ENCODE measurements around the gene TBX4. TPM values are rescaled to one million over a fixed set of nuclear protein-coding genes. Genes with fewer than 3 reads are reported as not detected.

Gene TBX4
- polyA plus RNA-seq, 3 donors, result not detected

DNA sequence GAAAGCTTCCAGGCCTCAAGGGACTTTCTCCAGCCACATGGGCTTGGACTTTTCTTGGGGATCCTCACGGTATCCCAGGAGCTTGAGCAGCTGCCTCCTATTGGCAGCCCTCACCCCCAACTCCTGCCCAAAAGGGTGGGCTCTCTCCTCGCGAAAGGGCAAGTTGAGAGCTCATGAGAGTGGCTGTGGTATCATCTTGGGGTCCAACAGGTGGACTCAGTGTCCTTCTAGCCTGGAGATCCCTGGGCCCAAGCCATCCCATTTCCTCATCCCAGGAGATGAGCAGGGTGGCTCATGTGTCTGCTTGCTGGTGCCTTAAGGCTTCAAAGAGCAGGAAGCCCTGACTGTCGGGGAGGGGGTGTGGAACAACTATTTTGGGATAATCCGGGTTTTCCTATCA, 17.7 kb downstream of the TBX4 start:
- no CpG with 5 or more reads among the region's 5 CpGs for WGBS (ENCODE audit: insufficient coverage)
- DNase-seq, result no peak
- peaks cover 7 to 10% of the 10 kb centered on the region in 2 donors for H3K4me1 ChIP-seq (ENCODE audit: control insufficient read depth in 1 of 2, insufficient read depth in 2 of 2, low read length in 2 of 2)
- no peak overlapping the region for H2AFZ ChIP-seq (ENCODE audit: insufficient read depth, low read depth, low read length, poor library complexity, severe bottlenecking)
- H3K79me2 ChIP-seq (ENCODE audit: insufficient read depth, low read length), result no peaks in the 10 kb centered on the region
- H3K9me3 ChIP-seq (replicated peaks in 1 of 2; ENCODE audit: control insufficient read depth in 1 of 2, insufficient read depth in 1 of 2, low read length in 2 of 2), result no peaks in the 10 kb centered on the region
- Mint-ChIP-seq H3K27me3 (ENCODE audit: low read depth in 3 of 3) (peaks cover 11 to 26% (median 11%) of the 10 kb centered on the region in 3 donors), H3K4me3 (no peak overlapping the region), H3K9me3 (no peaks in the 10 kb centered on the region), H3K27ac (no peak overlapping the region), H3K4me1 (peaks cover 8% of the 10 kb centered on the region), H3K36me3 (no peaks in the 10 kb centered on the region)
- no peaks in the 10 kb centered on the region for H4K20me1 ChIP-seq (ENCODE audit: insufficient read depth, low read length)
- TF ChIP-seq, protein P1, sequence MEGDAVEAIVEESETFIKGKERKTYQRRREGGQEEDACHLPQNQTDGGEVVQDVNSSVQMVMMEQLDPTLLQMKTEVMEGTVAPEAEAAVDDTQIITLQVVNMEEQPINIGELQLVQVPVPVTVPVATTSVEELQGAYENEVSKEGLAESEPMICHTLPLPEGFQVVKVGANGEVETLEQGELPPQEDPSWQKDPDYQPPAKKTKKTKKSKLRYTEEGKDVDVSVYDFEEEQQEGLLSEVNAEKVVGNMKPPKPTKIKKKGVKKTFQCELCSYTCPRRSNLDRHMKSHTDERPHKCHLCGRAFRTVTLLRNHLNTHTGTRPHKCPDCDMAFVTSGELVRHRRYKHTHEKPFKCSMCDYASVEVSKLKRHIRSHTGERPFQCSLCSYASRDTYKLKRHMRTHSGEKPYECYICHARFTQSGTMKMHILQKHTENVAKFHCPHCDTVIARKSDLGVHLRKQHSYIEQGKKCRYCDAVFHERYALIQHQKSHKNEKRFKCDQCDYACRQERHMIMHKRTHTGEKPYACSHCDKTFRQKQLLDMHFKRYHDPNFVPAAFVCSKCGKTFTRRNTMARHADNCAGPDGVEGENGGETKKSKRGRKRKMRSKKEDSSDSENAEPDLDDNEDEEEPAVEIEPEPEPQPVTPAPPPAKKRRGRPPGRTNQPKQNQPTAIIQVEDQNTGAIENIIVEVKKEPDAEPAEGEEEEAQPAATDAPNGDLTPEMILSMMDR (IDR thresholded peaks at IDR 0.05), result no peak
- no peaks in the 10 kb centered on the region for H3K36me3 ChIP-seq (replicated peaks in 1 of 2; ENCODE audit: control insufficient read depth in 1 of 2, insufficient read depth in 2 of 2, low read length in 2 of 2)
- intact Hi-C loops (cut with micrococcal nuclease), result no loop called here
- no peak overlapping the region for H3K27ac ChIP-seq (ENCODE audit: low read depth in 1 of 2, low read length in 2 of 2)
- H3K4me2 ChIP-seq (replicated peaks; ENCODE audit: extremely low read depth, low read length, poor library complexity, severe bottlenecking), result no peak overlapping the region
- H3K4me3 ChIP-seq (replicated peaks in 1 of 3; ENCODE audit: low read depth in 2 of 3, low read length in 3 of 3), result no peak overlapping the region
- H3K27me3 ChIP-seq (ENCODE audit: control insufficient read depth in 2 of 2, insufficient read depth in 2 of 2, low read length in 2 of 2), result peaks cover 0 to 16% of the 10 kb centered on the region in 2 donors
- H3K9ac ChIP-seq (ENCODE audit: insufficient read depth, low read length, poor library complexity, severe bottlenecking), result no peak overlapping the region

DNA sequence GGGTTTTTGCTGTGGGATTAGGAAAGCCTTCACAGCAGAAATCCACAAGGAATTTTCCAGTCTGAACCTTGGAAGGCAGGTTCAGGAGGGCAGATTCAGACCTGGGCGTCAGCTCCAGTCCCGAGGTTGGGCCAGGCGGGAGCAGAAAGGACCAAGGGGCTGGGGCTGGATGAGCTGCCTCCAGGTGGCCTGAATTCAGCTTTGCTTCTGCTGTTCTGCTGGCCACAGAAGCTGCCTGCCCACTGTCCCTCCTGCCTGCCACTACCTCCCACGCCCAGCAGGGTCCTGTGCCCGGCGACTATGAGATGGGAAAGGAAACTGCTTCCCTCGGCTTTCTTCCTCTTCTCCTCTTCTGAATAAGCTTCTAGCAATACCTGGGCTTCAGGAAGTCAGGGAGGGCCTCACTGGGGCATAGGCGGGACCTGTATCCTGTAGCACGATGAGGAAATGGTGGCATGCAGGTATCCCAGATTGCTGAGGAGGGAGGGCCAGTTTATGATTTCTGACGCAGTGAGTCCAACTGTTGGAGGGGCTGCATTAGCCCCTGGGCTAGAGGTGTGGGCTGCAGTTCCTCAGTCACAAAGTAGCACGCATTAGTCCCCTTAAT, 18.4 kb downstream of the TBX4 start:
- DNase-seq, result no peak
- no peak overlapping the region for H3K27ac Mint-ChIP-seq

More for the DNA sequence above, 18.4 kb downstream of the TBX4 start:
- H3K9me3 Mint-ChIP-seq, result no peaks in the 10 kb centered on the region
- Histone ChIP-seq H3K4me3 (replicated peaks in 1 of 3; ENCODE audit: low read depth in 2 of 3, low read length in 3 of 3) (no peak overlapping the region), H3K4me2 (replicated peaks; ENCODE audit: extremely low read depth, low read length, poor library complexity, severe bottlenecking) (no peak overlapping the region), H3K79me2 (ENCODE audit: insufficient read depth, low read length) (no peaks in the 10 kb centered on the region), H3K9ac (ENCODE audit: insufficient read depth, low read length, poor library complexity, severe bottlenecking) (no peak overlapping the region), H2AFZ (ENCODE audit: insufficient read depth, low read depth, low read length, poor library complexity, severe bottlenecking) (no peak overlapping the region), H4K20me1 (ENCODE audit: insufficient read depth, low read length) (no peaks in the 10 kb centered on the region), H3K27me3 (ENCODE audit: control insufficient read depth in 2 of 2, insufficient read depth in 2 of 2, low read length in 2 of 2) (peaks cover 0 to 9% of the 10 kb centered on the region in 2 donors), H3K4me1 (ENCODE audit: control insufficient read depth in 1 of 2, insufficient read depth in 2 of 2, low read length in 2 of 2) (peaks cover 7 to 10% of the 10 kb centered on the region in 2 donors), H3K9me3 (replicated peaks in 1 of 2; ENCODE audit: control insufficient read depth in 1 of 2, insufficient read depth in 1 of 2, low read length in 2 of 2) (no peaks in the 10 kb centered on the region), H3K27ac (ENCODE audit: low read depth in 1 of 2, low read length in 2 of 2) (no peak overlapping the region), H3K36me3 (replicated peaks in 1 of 2; ENCODE audit: control insufficient read depth in 1 of 2, insufficient read depth in 2 of 2, low read length in 2 of 2) (no peaks in the 10 kb centered on the region)
- H3K27me3 Mint-ChIP-seq (ENCODE audit: low read depth in 3 of 3), result peaks cover 10 to 31% (median 15%) of the 10 kb centered on the region in 3 donors
- no peak overlapping the region for H3K4me3 Mint-ChIP-seq
- H3K4me1 Mint-ChIP-seq, result peaks cover 8% of the 10 kb centered on the region
- intact Hi-C loops (cut with micrococcal nuclease), result no loop called here
- 98% methylated on average over 5 of the region's 11 CpGs for WGBS (ENCODE audit: insufficient coverage)
- no peaks in the 10 kb centered on the region for H3K36me3 Mint-ChIP-seq
- TF ChIP-seq, protein P1 (IDR thresholded peaks at IDR 0.05), result no peak
